GM21576 (cell line): ENCODE data around the gene UNC50.
"Not testable (repeated sequence)": the region's sequence is repeated elsewhere in the genome, so short reads cannot be mapped to it uniquely, and the experiment has no call there.

Experiments used
- ATAC-seq: cut with Tn5 transposase; IDR thresholded peaks from one replicate; pipeline ENCODE4 v1.9.1; 2021; ENCODE audit warnings: mild to moderate bottlenecking, moderate library complexity; ENCODE audit not compliant: unreplicated experiment

Gene UNC50

DNA sequence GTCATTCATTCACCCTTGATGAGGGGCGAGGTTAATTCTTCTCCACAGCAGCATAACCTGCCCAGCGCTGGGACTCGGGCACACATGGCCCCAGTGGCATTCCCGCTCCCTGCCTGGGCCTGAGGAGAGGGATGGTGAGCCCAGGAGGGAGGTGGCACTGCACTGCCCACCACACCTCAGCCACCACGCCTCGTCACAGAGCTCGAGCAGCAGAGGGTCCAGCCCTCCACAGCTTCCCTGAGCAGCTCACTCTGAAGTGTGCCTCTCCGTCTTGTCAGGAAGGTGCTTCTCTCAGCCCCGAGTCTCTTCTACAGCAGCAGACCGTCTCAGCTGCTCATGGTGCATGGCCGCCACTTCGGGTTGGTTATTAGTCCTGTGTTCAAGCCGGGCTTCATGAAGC, 35.0 kb upstream of the UNC50 start:
- ATAC-seq, result no peak

DNA sequence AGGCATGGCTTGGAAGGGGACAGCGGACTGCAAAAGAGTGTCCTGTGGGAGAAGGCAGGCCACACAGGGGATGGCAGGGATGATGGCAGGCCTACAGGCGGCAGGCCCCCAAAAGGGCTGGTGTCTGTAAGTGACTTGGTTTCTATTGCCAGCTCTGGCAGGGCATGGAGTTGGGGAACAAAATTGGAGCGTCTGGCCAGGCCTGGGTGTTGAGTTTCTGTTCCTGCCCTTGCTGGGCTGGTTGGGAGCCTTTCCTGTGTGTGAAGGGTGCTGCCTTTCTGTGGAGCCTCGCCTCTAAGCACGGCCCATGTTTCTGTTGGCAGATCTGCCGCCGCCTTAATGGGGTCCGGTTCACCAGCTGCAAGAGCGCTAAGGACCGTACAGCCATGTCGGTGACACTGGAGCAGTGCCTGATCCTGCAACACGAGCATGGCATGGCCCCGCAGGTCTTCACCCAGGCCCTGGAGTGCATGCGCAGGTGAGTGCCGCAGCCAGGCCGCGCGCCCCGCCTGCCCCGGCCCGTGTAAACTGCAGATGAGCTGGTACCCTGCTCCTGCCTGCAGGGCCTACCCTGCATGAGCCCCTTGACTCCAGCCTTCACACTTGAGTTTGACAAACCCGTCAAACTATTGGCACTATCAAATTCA, 31.6 kb upstream of the UNC50 start:
- no peak for ATAC-seq

- ATAC-seq, result no peak
These were observed 31.1 kb upstream of the UNC50 start for GRCh38 chr2:98577313-98577712.

GRCh38 chr2:98578231-98578630, 30.2 kb upstream of the UNC50 start:
- ATAC-seq, result no peak

DNA sequence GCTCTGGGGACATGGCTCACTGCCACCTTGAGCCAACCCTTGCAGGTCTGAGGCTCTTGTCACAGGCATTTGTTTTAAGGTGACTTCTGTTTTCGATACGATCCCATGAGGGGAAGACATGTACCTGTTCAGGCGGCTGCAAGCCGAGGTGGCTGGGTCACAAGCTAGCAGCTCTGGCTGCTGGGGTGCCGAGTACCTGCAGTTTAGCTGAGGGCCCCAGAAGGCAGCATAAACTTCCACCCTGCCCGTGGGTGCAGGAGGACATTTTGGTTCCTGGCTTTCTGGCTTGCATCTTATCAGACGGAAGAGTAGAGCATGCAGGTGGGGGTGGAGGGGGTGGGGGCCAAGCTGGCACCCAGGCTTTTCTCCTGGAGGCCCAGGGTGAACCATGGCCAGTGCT, 28.5 kb upstream of the UNC50 start:
- no peak for ATAC-seq

GRCh38 chr2:98580656-98581284, 27.6 kb upstream of the UNC50 start:
- ATAC-seq, result no peak

DNA sequence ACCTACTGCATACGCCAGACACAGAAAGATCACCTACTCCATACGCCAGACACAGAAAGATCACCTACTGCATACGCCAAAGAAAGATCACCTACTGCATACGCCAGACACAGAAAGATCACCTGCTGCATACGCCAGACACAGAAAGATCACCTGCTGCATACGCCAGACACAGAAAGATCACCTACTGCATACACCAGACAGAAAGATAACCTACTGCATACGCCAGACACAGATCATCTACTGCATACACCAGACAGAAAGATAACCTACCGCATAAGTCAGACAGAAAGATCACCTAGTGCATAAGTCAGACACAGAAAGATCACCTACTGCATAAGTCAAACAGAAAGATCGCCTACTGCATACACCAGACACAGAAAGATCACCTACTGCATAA, 25.9 kb upstream of the UNC50 start:
- no peak for ATAC-seq

DNA sequence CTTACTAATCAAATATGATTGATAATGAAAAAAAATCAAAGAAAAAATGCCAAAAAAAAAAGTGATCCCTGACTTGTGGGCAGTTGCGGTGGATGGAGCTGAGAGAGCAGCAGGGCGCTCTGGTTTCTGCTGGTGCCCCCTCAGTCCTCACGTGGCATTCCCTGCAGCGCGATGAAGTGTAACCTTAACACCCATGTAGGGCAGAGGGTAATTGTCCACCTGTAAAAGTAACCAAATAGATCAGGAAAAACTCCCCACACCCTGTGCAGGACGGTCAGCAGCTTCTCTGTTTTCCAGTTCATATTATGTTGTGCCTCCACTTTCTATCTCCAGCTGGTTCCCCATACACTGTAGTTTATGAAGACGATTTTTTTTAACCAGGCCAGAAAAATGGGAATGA, 25.1 kb upstream of the UNC50 start:
- no peak for ATAC-seq

GRCh38 chr2:98583816-98584618, 24.4 kb upstream of the UNC50 start:
- ATAC-seq, result no peak

DNA sequence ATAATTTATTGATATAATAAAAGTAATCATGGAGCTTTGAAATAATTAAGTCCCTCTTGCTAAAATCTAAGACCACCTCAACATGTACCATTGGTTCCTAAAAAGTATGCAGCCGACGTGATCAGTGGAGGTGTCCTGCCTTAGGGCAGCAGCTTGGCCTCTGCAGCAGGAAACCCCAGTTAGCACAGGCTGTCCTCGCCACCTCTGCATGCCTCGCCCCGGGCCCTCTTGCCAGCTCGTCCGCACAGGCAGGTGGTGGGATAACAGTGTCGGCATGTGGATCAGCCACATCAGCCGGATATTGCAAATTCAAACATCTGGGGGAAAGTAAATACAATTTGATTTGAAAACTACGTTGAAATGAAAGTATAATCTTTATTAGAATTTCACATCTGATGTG, 23.0 kb upstream of the UNC50 start:
- no peak for ATAC-seq

DNA sequence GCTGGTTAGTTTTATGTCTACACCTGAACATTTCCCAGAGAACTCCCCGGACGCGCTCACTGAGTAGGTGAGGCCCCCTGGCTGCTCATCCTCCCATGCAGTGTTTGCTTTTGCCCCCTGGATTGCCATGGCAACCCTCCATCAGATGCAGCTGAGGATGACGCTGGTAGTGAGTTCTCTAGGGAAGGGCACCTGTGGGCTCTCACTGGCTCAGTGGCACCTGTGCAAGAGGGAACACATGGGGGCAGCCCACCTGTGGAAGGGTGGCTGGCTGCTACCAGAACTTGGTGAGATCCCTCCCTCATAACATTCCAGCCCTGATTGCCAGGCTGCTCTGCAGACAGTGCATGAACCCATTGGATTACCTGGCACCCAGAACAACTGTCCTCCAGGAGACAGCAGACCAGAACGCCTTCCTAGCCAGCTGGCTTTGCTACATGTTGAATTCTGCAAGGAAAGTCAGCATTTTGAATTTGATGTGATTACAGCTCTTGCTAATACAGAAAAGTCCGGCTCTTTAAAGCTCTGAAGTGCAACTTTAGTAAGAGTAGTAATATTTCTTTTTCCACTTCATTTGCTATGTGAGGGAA, 21.7 kb upstream of the UNC50 start:
- no peak for ATAC-seq

GRCh38 chr2:98588880-98589431, 19.4 kb upstream of the UNC50 start:
- no peak for ATAC-seq

DNA sequence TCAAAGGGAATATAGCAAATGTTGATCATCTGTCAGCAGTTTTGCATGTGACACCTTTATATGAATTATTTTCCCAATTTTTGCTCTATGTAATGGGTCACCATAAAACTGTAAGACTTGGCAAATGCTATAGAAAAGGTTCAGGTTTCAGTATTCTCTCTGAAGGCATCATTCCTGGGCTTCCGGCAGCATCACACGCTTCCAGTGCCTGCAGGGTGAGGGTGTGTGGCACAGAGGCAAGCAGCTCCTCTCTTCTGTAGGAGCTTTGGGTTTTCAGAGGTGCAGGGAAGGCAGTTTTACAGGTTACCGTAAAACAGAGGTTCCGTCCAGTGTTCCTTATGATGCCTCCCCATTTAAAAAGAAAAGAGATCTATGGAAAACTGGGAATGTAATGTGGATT, 18.9 kb upstream of the UNC50 start:
- no peak for ATAC-seq

- no peak for ATAC-seq
These were observed 15.8 kb upstream of the UNC50 start for GRCh38 chr2:98592565-98592964.

DNA sequence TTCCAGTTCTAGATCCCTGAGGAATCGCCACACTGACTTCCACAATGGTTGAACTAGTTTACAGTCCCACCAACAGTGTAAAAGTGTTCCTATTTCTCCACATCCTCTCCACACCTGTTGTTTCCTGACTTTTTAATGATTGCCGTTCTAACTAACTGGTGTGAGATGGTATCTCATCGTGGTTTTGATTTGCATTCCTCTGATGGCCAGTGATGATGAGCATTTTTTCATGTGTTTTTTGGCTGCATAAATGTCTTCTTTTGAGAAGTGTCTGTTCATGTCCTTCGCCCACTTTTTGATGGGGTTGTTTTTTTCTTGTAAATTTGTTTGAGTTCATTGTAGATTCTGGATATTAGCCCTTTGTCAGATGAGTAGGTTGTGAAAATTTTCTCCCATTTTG, 13.7 kb upstream of the UNC50 start:
- not testable (repeated sequence) for ATAC-seq

DNA sequence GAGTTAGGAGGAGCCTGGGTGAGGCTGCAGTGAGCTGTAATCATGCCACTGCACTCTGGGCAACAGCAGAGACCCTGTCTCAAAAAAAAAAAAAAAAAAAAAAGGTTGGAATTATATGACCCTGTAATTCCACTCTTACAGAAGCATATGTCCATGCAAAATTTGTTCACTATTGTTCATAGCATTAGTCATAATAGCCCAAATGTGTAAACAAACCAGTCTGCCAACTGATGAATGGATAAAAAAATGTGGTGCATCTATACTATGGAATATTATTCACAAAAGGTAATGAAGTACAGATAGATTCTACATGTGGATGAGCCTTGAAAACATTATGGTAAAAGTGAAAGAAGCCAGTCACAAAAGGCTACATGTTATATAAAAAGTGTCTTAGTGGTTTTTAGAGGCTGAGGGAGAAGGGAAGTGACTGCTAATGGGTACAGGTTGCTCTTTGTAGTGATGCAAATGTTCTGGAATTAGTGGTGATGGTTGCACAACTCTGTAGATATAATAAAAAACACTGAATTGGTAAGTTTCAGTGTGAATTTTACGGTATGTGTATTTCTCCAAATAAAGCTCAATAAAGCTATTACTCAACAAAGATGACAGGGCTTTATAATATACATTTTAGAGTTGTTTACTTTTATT, 9.5 kb upstream of the UNC50 start:
- ATAC-seq, result no peak

- no peak for ATAC-seq
These were observed 6.8 kb upstream of the UNC50 start for GRCh38 chr2:98601532-98602132.

DNA sequence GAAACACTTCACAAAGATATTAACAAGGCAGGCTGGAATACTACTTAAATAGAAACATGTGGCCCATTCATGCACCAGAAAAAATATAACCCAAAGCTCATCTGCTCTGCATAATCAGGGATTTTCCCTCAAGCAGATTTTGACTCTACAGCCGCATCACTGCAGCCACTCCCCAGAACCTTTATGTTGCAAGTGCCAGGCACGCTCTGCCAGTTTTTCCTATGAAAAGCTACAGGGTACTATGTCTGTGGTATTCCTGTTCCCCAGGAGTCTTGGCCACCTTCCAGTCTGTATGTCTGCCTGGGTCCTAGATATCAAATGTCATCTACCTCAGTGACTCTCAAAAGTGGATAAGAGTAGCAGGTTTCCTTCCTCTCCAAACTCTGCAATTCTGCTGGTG, 3.8 kb upstream of the UNC50 start:
- ATAC-seq, result no peak

GRCh38 chr2:98605076-98605475, 3.3 kb upstream of the UNC50 start:
- no peak for ATAC-seq

- no peak for ATAC-seq
These were observed 2.0 kb upstream of the UNC50 start for GRCh38 chr2:98606431-98606830.

DNA sequence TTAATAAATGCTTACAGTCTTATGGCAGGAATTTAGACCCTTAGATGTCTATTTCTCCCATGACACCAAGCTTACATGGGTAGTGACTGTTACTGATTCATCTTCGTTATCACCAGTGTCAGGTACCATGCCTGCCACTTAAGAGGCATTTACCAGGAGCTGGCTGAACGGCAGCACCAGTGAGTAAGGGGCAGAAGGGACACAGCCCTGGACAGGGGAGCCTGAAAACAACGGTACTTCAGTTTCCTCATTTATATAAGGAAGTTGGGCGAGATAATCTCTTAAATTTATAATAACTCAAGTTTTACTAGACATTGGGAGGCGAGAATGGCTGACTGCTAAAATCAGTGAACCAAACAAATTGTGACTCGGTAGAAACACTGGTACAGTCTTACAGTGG, 1.3 kb upstream of the UNC50 start:
- ATAC-seq, result no peak
